GM12878 (cell line): ENCODE measurements around the gene SLC2A1. TPM values are rescaled to one million over a fixed set of nuclear protein-coding genes. Genes with fewer than 3 reads are reported as not detected.
A peak's percentile ranks its signal among the peaks of the same experiment; 100 is the strongest.

ENCODE experiments used
- ATAC-seq: fragments of 200-7000 bp; cut with Tn5 transposase; 3 replicates; pipeline ENCODE4 v1.9.1; 2020; ENCODE audit warnings: mild to moderate bottlenecking, moderate library complexity
- BruUV-seq: library from RNA; stranded (reverse); fragments of 400-500 nt; replicated peaks from 2 replicates; lab custom pipeline; 2021; lab: Mats Ljungman, UMichigan
- CTCF ChIA-PET: fragments of 300-600 bp; sonication (Branson Sonifier 250); formaldehyde crosslinking; extraction: SDS; loops from one replicate; lab custom pipeline; 2021; ENCODE audit warnings: inconsistent platforms; lab: Yijun Ruan, JAX
- POLR2A ChIA-PET: fragments of 350-600 bp; formaldehyde crosslinking; extraction: SDS; loops from one replicate; lab custom pipeline; 2021; ENCODE audit warnings: inconsistent platforms; lab: Charles Lee
- RAD21 ChIA-PET: fragments of 300-600 bp; sonication (Branson Sonifier 250); formaldehyde crosslinking; loops from one replicate; lab custom pipeline; 2023; ENCODE audit warnings: antibody characterized with exemption; ENCODE audit not compliant: unreplicated experiment; lab: Charles Lee
- SMC1A ChIA-PET: fragments of 300-600 bp; sonication (Branson Sonifier 250); formaldehyde crosslinking; loops from one replicate; lab custom pipeline; 2023; ENCODE audit not compliant: unreplicated experiment, uncharacterized antibody; lab: Charles Lee
- DNase-seq: peaks from one replicate; pipeline ENCODE4 v3.0.0-alpha.2; 2011; ENCODE audit warnings: low read depth, low spot score
- FAIRE-seq: peaks from 3 replicates; lab custom pipeline; 2011; peaks lifted over from hg19 to GRCh38; lab: Jason Lieb, UNC
- H2AFZ ChIP-seq: 2 replicates; pipeline ENCODE4 v1.6.0; 2011; ENCODE audit warnings: low read depth, low read length, control low read depth; ENCODE audit not compliant: control insufficient read depth
- H3K27ac ChIP-seq: 2 replicates; pipeline ENCODE4 v1.5.1; 2011; ENCODE audit warnings: control low read depth; ENCODE audit not compliant: control insufficient read depth, insufficient read depth
- H3K27me3 ChIP-seq, 2 experiments: replicated peaks in 1 of 2; 2 replicates each; pipeline versions ENCODE4 v1.6.0 to v1.6.1; 2011; ENCODE audit warnings: low read length in 1 of 2; ENCODE audit not compliant: control insufficient read depth in 2 of 2, insufficient read depth in 2 of 2
- H3K36me3 ChIP-seq, 2 experiments: 2 replicates each; pipeline ENCODE4 v1.5.1; 2011; ENCODE audit warnings: low read length in 1 of 2; ENCODE audit not compliant: control insufficient read depth in 2 of 2, insufficient read depth in 2 of 2
- H3K4me1 ChIP-seq: 2 replicates; pipeline ENCODE4 v1.6.1; 2011; ENCODE audit warnings: mild to moderate bottlenecking, low read length, moderate library complexity, mixed read lengths; ENCODE audit not compliant: control insufficient read depth, insufficient read depth
- H3K4me2 ChIP-seq: 2 replicates; pipeline ENCODE4 v1.6.0; 2011; ENCODE audit warnings: control low read depth; ENCODE audit not compliant: control insufficient read depth, insufficient read depth
- H3K4me3 ChIP-seq: fragments of 200-600 bp; sonication (generic); 2 replicates; pipeline ENCODE4 v1.5.1; 2016
- H3K79me2 ChIP-seq: 2 replicates; pipeline ENCODE4 v1.6.0; 2011; ENCODE audit warnings: low read length; ENCODE audit not compliant: control insufficient read depth, insufficient read depth
- H3K9ac ChIP-seq: 2 replicates; pipeline ENCODE4 v1.8.0; 2011; ENCODE audit warnings: low read length, control low read depth, mixed read lengths; ENCODE audit not compliant: control insufficient read depth, insufficient read depth
- H3K9me3 ChIP-seq: replicated peaks from 3 replicates; pipeline ENCODE4 v1.5.1; 2011; ENCODE audit warnings: mild to moderate bottlenecking, low read length; ENCODE audit not compliant: control insufficient read depth, insufficient read depth
- H4K20me1 ChIP-seq: 2 replicates; pipeline ENCODE4 v1.6.0; 2011; ENCODE audit not compliant: control insufficient read depth, insufficient read depth
- EED ChIP-seq: sonication (generic); IDR thresholded peaks from 2 replicates; pipeline ENCODE4 v1.6.1; 2016; ENCODE audit warnings: antibody characterized with exemption, low read depth
- FOXM1 ChIP-seq: IDR thresholded peaks from 2 replicates; pipeline ENCODE4 v1.6.1; 2012; ENCODE audit warnings: low read depth, mild to moderate bottlenecking, inconsistent platforms, low read length, moderate library complexity
- HDGF ChIP-seq: fragments of 450-650 bp; IDR thresholded peaks from 2 replicates; pipeline ENCODE4 v1.6.1; 2016; ENCODE audit warnings: antibody characterized with exemption
- NBN ChIP-seq: fragments of 450-650 bp; IDR thresholded peaks from 2 replicates; pipeline ENCODE4 v1.6.1; 2016
- NFIC ChIP-seq: IDR thresholded peaks from 2 replicates; pipeline ENCODE4 v1.6.1; 2012; ENCODE audit warnings: low read depth, mild to moderate bottlenecking, inconsistent platforms, low read length, moderate library complexity
- RUNX3 ChIP-seq: IDR thresholded peaks from 2 replicates; pipeline ENCODE4 v1.6.1; 2012; ENCODE audit warnings: low read length, inconsistent platforms
- SMAD5 ChIP-seq: IDR thresholded peaks from 2 replicates; pipeline ENCODE4 v1.6.1; 2016; ENCODE audit warnings: antibody characterized with exemption, low read depth
- SPI1 ChIP-seq: IDR thresholded peaks from 2 replicates; pipeline ENCODE4 v1.6.1; 2011; ENCODE audit warnings: low read depth, mild to moderate bottlenecking, low read length, moderate library complexity, borderline replicate concordance; ENCODE audit not compliant: insufficient read depth
- TCF3 ChIP-seq: IDR thresholded peaks from 2 replicates; pipeline ENCODE4 v1.6.1; 2012; ENCODE audit warnings: low read depth, mild to moderate bottlenecking, low read length, borderline replicate concordance; ENCODE audit not compliant: insufficient read depth
- WGBS: methylation state at CpG from one replicate; pipeline ENCODE4 v1.1.6; 2016; ENCODE audit warnings: low lambda C conversion rate; ENCODE audit not compliant: insufficient replicate concordance, insufficient coverage; ENCODE audit errors: missing lambda C conversion rate; 5-methylcytosine and 5-hydroxymethylcytosine counted together
- in situ Hi-C: fragments of 300-500 bp; cut with MboI; formaldehyde crosslinking; loops from 9 replicates; pipeline ENCODE4 v1.14.3; 2018; ENCODE audit warnings: mixed read lengths
- intact Hi-C: fragments of 100-400 bp; cut with micrococcal nuclease; formaldehyde crosslinking; loops from one replicate; pipeline ENCODE4 v1.14.2; 2022; ENCODE audit not compliant: unreplicated experiment
- polyA plus RNA-seq, 11 experiments: library from polyadenylated mRNA; depleted of rRNA in 4 of 11; unstranded in 6 of 11; stranded (reverse) in 5 of 11; fragments of >200 nt; fragmentation: Nextera tagmentation in 4 of 11; fragmentation: Illumina TruSeq in 1 of 11; extraction: Ambion mirVana in 4 of 11; extraction: Trizol in 1 of 11; gene quantifications; 1 replicate in 1 of 11; 2 replicates in 10 of 11; pipeline versions ENCODE4 v1.2.1 to v1.2.3, GENCODE V29; 2011 to 2016; ENCODE audit warnings: inconsistent platforms in 2 of 11, missing spikeins in 2 of 11, low read depth in 1 of 11
- total RNA-seq, 4 experiments: library from RNA; depleted of rRNA in 3 of 4; stranded (reverse); fragments of >200 nt in 3 of 4; fragmentation: Illumina TruSeq in 1 of 4; extraction: Trizol in 1 of 4; gene quantifications; 2 replicates each; pipeline versions ENCODE4 v1.2.1 to v1.2.3, GENCODE V29; 2013 to 2021
- TF ChIP-seq, protein P1 (sequence below): fragments of 450-650 bp; IDR thresholded peaks from 2 replicates; pipeline ENCODE4 v1.6.1; 2017; ENCODE audit warnings: low read depth, mild to moderate bottlenecking, moderate library complexity
- TF ChIP-seq, protein P2 (sequence below): IDR thresholded peaks from 2 replicates; pipeline ENCODE4 v1.6.1; 2012; ENCODE audit warnings: low read depth, low read length, improper control_type of control experiment

Gene SLC2A1
- total and polyA plus RNA-seq, 10 of the 15 experiments (the other 5 are each of a cell fraction or from before 2014, with no cell fraction given): 5.7 to 66.0 (median 44.2) TPM

DNA sequence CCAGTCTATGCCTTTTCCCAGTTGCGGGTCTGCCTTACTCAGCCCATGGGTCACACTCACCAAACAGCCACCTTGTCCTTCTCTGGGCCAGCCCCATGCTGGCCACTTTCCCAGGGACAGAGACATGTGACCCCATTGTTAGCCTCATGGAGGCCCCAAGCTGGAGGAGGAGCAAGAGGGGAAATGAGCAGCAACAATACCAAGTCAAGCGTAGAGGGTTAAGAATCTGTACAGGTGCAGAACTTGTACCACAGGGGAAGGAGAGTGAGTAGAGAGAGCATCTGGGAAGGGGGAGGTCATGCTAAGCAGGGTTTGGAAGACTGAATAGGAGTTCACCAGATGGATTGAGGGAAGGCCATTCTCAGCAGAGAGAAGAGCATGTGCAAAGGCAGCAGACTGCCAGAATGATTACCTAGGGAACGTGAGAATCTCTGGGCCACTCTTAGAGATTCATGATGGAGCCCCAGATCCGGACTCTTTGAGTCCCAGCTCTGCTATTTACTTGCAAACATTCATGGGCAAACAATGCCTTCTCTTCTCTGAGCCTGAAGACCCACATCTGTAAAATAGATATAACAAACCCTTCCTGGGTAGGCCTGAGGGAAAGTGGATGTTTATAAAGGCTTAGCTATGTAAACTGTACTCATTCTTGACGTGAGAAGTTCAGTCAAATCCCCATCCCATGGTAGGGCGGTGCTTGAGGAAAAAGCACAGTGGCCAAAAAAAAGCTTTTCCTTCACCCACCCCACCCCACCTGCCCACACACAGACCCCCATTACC lies 2.8 kb upstream of the SLC2A1 start:
- no TSS peak for BruUV-seq
- peaks cover 5% of the 10 kb centered on the region; the same call in 1 of the 2 replicates for H4K20me1 ChIP-seq
- no peaks in the 10 kb centered on the region for H3K9me3 ChIP-seq
- peak overlapping the region; percentile 53 for H2AFZ ChIP-seq
- H3K79me2 ChIP-seq: peaks cover 31% of the 10 kb centered on the region
- H3K4me3 ChIP-seq: no peak overlapping the region
- 82% methylated on average over 6 of the region's 6 CpGs for WGBS
- H3K4me2 ChIP-seq: no peak overlapping the region
- no peak for TF ChIP-seq NFIC
- TF ChIP-seq, protein P1, sequence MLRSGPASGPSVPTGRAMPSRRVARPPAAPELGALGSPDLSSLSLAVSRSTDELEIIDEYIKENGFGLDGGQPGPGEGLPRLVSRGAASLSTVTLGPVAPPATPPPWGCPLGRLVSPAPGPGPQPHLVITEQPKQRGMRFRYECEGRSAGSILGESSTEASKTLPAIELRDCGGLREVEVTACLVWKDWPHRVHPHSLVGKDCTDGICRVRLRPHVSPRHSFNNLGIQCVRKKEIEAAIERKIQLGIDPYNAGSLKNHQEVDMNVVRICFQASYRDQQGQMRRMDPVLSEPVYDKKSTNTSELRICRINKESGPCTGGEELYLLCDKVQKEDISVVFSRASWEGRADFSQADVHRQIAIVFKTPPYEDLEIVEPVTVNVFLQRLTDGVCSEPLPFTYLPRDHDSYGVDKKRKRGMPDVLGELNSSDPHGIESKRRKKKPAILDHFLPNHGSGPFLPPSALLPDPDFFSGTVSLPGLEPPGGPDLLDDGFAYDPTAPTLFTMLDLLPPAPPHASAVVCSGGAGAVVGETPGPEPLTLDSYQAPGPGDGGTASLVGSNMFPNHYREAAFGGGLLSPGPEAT: no peak
- peak; percentile 30; the same call in 1 of the 2 replicates for TF ChIP-seq SPI1
- TF ChIP-seq, protein P2, sequence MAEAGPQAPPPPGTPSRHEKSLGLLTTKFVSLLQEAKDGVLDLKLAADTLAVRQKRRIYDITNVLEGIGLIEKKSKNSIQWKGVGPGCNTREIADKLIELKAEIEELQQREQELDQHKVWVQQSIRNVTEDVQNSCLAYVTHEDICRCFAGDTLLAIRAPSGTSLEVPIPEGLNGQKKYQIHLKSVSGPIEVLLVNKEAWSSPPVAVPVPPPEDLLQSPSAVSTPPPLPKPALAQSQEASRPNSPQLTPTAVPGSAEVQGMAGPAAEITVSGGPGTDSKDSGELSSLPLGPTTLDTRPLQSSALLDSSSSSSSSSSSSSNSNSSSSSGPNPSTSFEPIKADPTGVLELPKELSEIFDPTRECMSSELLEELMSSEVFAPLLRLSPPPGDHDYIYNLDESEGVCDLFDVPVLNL: no peak
- no peak for TF ChIP-seq TCF3
- TF ChIP-seq EED: peak; percentile 31; the same call in 1 of the 2 replicates
- 0 out of 2 replicates have a peak, but pooled peaks have one; percentile 19 for TF ChIP-seq RUNX3
- TF ChIP-seq FOXM1: no peak
- TF ChIP-seq HDGF: no peak
- no peak for TF ChIP-seq NBN
- TF ChIP-seq SMAD5: no peak
- TF ChIP-seq, all 136 proteins: peak for 3
- Histone ChIP-seq H3K36me3 (no peaks in the 10 kb centered on the region), H3K4me1 (peaks cover 25% of the 10 kb centered on the region), H3K9ac (no peak overlapping the region), H3K27me3 (no peaks in the 10 kb centered on the region), H3K27ac (no peak overlapping the region)
- FAIRE-seq: peak; percentile 44
- no peak for ATAC-seq
- DNase-seq: no peak
- POLR2A ChIA-PET: interaction anchor here (0.7 to 2.0 kb wide), 4 partner anchors 9 to 195 kb away, joined by 3 to 5 read pairs (median 4); partner anchors contain the start of genes C1orf50 and P3H1
- CTCF ChIA-PET: interaction anchor here (0.7 to 3.4 kb wide), 4 partner anchors 27 to 112 kb away, joined by 4 to 17 read pairs (median 10); no protein-coding TSS in a partner anchor
- in situ Hi-C loops (no loop called here), intact Hi-C loops (no loop called here)
- RAD21 ChIA-PET: interaction anchor here (0.6 to 1.4 kb wide), 8 partner anchors 17 to 668 kb away, joined by 3 to 6 read pairs (median 3); no protein-coding TSS in a partner anchor
- SMC1A ChIA-PET: interaction anchor here (1.5 to 2.3 kb wide), 3 partner anchors 9 to 112 kb away, joined by 4 to 11 read pairs (median 8); no protein-coding TSS in a partner anchor
